B cell (primary cell): ENCODE measurements around the gene CAPZA1.

ENCODE experiments used
- EZH2 ChIP-seq: IDR thresholded peaks from 2 replicates; pipeline ENCODE4 v1.6.1; 2012; ENCODE audit warnings: borderline replicate concordance, low read depth, mild to moderate bottlenecking, moderate library complexity, low read length; ENCODE audit not compliant: insufficient read depth, poor library complexity, severe bottlenecking
- TF ChIP-seq, protein P1 (sequence below): fragments of 200-600 bp; IDR thresholded peaks from one replicate; pipeline ENCODE4 v1.8.0; 2022; ENCODE audit warnings: antibody characterized with exemption, mild to moderate bottlenecking

DNA sequence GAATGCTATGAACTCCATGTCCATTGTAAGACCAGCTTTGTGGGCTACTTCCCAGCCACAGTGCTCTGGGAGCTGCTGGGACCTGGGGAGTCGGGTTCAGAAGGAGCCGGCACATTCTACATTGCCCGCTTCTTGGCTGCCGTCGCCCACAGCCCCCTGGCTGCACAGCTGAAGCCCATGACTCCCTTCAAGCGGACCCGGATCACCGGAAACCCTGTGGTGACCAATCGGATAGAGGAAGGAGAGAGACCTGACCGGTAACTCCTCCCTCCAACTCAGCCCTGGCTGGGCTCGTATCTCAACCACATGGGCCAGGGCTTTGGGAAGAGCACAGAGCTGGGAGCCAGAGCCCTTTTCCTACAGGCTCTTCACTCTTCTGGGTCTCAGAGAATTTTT is 70.2 kb downstream of the CAPZA1 start:
- TF ChIP-seq, protein P1, sequence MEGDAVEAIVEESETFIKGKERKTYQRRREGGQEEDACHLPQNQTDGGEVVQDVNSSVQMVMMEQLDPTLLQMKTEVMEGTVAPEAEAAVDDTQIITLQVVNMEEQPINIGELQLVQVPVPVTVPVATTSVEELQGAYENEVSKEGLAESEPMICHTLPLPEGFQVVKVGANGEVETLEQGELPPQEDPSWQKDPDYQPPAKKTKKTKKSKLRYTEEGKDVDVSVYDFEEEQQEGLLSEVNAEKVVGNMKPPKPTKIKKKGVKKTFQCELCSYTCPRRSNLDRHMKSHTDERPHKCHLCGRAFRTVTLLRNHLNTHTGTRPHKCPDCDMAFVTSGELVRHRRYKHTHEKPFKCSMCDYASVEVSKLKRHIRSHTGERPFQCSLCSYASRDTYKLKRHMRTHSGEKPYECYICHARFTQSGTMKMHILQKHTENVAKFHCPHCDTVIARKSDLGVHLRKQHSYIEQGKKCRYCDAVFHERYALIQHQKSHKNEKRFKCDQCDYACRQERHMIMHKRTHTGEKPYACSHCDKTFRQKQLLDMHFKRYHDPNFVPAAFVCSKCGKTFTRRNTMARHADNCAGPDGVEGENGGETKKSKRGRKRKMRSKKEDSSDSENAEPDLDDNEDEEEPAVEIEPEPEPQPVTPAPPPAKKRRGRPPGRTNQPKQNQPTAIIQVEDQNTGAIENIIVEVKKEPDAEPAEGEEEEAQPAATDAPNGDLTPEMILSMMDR, result no peak
- no peak for TF ChIP-seq EZH2
